Measurements from ENCODE around the gene MRPL18. TPM values are rescaled to one million over a fixed set of nuclear protein-coding genes. Genes with fewer than 3 reads are reported as not detected.

The MRPL18 gene
- total RNA-seq, 2 donors from 2014 or later = 65.4 to 112 TPM

DNA sequence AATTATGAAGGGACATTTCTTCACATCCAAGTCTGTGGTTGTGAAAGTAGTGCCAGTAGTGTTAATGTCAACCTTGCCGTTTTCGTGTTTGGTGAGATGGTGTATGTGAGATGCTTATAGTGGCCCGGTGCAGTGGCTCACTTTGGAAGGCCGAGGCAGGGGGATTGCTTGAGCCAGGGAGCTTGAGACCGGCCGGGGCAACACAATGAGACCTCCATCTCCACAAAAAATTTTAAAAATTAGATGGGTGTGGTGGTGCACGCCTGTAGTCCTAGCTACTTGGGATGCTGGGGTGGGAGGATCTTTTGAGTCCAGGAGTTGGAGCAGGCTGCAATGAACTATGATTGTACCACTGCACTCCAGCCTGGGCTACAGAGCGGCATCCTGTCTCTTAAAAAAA is 47.2 kb downstream of the MRPL18 start:
- DNase-seq = no peak
- Histone ChIP-seq H3K27ac (no peak overlapping the region), H3K4me1 (no peaks in the 10 kb centered on the region), H3K36me3 (no peaks in the 10 kb centered on the region), H3K4me3 (no peak overlapping the region), H3K27me3 (no peaks in the 10 kb centered on the region), H3K9me3 (no peaks in the 10 kb centered on the region), H3K9ac (ENCODE audit: low read depth in 2 of 2, low read length in 2 of 2) (no peak overlapping the region)
- TF ChIP-seq, protein P1, sequence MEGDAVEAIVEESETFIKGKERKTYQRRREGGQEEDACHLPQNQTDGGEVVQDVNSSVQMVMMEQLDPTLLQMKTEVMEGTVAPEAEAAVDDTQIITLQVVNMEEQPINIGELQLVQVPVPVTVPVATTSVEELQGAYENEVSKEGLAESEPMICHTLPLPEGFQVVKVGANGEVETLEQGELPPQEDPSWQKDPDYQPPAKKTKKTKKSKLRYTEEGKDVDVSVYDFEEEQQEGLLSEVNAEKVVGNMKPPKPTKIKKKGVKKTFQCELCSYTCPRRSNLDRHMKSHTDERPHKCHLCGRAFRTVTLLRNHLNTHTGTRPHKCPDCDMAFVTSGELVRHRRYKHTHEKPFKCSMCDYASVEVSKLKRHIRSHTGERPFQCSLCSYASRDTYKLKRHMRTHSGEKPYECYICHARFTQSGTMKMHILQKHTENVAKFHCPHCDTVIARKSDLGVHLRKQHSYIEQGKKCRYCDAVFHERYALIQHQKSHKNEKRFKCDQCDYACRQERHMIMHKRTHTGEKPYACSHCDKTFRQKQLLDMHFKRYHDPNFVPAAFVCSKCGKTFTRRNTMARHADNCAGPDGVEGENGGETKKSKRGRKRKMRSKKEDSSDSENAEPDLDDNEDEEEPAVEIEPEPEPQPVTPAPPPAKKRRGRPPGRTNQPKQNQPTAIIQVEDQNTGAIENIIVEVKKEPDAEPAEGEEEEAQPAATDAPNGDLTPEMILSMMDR (IDR thresholded peaks at IDR 0.05) = no peak
- intact Hi-C loops (cut with DNase I) = no loop called here

- Histone ChIP-seq H3K27me3 (no peaks in the 10 kb centered on the region), H3K36me3 (no peaks in the 10 kb centered on the region), H3K27ac (no peak overlapping the region), H3K4me3 (no peak overlapping the region), H3K4me1 (no peaks in the 10 kb centered on the region), H3K9ac (ENCODE audit: low read depth in 2 of 2, low read length in 2 of 2) (no peak overlapping the region), H3K9me3 (no peaks in the 10 kb centered on the region)
- intact Hi-C loops (cut with DNase I) = no loop called here
- DNase-seq = no peak
- TF ChIP-seq, protein P1 (IDR thresholded peaks at IDR 0.05) = no peak
Observed at GRCh38 chr6:159838020-159838744, 47.9 kb downstream of the MRPL18 start.

DNA sequence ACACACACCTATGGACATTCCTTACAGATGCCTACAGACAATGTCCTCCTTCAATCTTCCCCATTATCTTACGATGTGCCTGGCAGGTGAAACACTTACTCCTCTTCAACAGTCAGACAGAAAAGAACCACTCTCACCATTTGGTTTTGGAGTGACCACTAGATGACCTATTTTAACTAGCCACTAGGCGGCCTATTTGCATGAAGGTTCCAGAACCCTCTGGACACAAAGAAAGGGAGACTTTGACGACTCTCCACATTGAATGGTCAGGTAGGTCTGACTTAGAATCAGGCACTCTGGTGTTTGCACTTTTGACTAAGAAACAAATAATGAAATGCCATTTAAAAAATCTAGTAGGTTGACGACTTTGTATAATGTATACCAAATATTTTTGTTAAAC is 51.8 kb downstream of the MRPL18 start:
- H3K4me1 ChIP-seq = no peaks in the 10 kb centered on the region
- intact Hi-C loops (cut with DNase I) = no loop called here
- no peak overlapping the region for H3K4me3 ChIP-seq
- no peaks in the 10 kb centered on the region for H3K9me3 ChIP-seq
- H3K9ac ChIP-seq (ENCODE audit: low read depth in 2 of 2, low read length in 2 of 2) = no peak overlapping the region
- no peak overlapping the region for H3K27ac ChIP-seq
- TF ChIP-seq, protein P1 (IDR thresholded peaks at IDR 0.05) = no peak
- H3K27me3 ChIP-seq = no peaks in the 10 kb centered on the region
- no peaks in the 10 kb centered on the region for H3K36me3 ChIP-seq
- DNase-seq = no peak

- Histone ChIP-seq H3K4me3 (no peak overlapping the region), H3K9ac (ENCODE audit: low read depth in 2 of 2, low read length in 2 of 2) (no peak overlapping the region), H3K36me3 (no peaks in the 10 kb centered on the region), H3K4me1 (no peaks in the 10 kb centered on the region), H3K27me3 (no peaks in the 10 kb centered on the region), H3K9me3 (no peaks in the 10 kb centered on the region), H3K27ac (no peak overlapping the region)
- intact Hi-C loops (cut with DNase I) = no loop called here
- TF ChIP-seq, protein P1 (IDR thresholded peaks at IDR 0.05) = no peak
- DNase-seq = no peak
Observed at GRCh38 chr6:159844737-159845645, 54.7 kb downstream of the MRPL18 start.

Other genes starting within 250 kb of the MRPL18 start
- 100 to 1,000 TPM; 199 to 365 TPM for gene SOD2, start 97.2 kb upstream of the MRPL18 start, total RNA-seq
- 10 to 100 TPM; 73.7 to 84.1 TPM for gene WTAP, start 63.0 kb upstream of the MRPL18 start, total RNA-seq
- gene ACAT2, start 28.4 kb upstream of the MRPL18 start, total RNA-seq = 100 to 1,000 TPM in 1 of 2 donors, 10 to 100 TPM in 1; 59.8 to 126 TPM
- 100 to 1,000 TPM; 163 to 294 TPM for gene TCP1, start 865 bp upstream of the MRPL18 start, total RNA-seq
- gene PNLDC1, start 9.8 kb downstream of the MRPL18 start, total RNA-seq = under 1 TPM in 1 of 2 donors, not detected in 1; 0.72 TPM
- gene MAS1, start 100.5 kb downstream of the MRPL18 start, total RNA-seq = not detected
- 10 to 100 TPM; 73.8 to 84.4 TPM for gene IGF2R, start 178.6 kb downstream of the MRPL18 start, total RNA-seq

Measured in colonic mucosa (tissue), 4 donors.